ENCODE measurements around the gene LRRC7.

GRCh38 chr1:69940231-69940630 is 372.5 kb downstream of the LRRC7 start:
- TF ChIP-seq POLR2A (IDR thresholded peaks at IDR 0.05; ENCODE audit: low read length) (no peak), GATA1 (IDR thresholded peaks at IDR 0.05; ENCODE audit: low read depth, low read length) (no peak)

Data from erythroblast (primary cell).